NCI-H82 (cell line): Measurements from ENCODE around the gene SPATA16.
"Not testable (repeated sequence)": the region's sequence is repeated elsewhere in the genome, so short reads cannot be mapped to it uniquely, and the experiment has no call there.

Experiments used
- DNase-seq: peaks from one replicate; lab custom pipeline; 2025; lab: John Stamatoyannopoulos, UW

Gene SPATA16

GRCh38 chr3:173140986-173141385, at the start of gene SPATA16:
Gene SPATA16 (minus strand): TSS chr3:173141235. CDS start chr3:173117731, 23,504 bp downstream.
- no peak for DNase-seq

- DNase-seq, result not testable (repeated sequence)
These were observed 42.0 kb upstream of the SPATA16 start for GRCh38 chr3:173183022-173183421.

DNA sequence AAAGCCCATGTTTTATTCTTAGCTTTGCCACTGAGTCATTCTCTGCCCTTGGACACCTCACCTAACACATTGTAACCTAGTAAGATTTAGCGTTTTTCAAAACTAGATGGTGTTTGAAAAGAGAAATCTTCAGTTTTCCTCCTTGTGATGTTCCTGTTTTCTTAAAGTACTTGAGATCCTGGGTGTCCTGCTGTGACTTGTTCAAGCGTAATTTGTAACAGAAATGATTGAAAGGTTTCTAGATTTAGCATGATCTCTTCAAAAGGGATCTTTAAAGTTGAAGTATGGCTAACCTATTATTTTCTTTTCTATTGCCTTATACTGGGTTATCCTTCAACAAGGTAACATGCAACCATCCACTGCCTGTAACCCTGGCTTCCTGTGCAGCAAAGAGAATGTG, 32.6 kb upstream of the SPATA16 start:
- DNase-seq, result no peak

GRCh38 chr3:173159139-173159538, 18.1 kb upstream of the SPATA16 start:
- DNase-seq, result not testable (repeated sequence)

GRCh38 chr3:173156533-173156932, 15.5 kb upstream of the SPATA16 start:
- not testable (repeated sequence) for DNase-seq

- peak; percentile 62 for DNase-seq
These were observed 12.6 kb upstream of the SPATA16 start for GRCh38 chr3:173153631-173154030.

DNA sequence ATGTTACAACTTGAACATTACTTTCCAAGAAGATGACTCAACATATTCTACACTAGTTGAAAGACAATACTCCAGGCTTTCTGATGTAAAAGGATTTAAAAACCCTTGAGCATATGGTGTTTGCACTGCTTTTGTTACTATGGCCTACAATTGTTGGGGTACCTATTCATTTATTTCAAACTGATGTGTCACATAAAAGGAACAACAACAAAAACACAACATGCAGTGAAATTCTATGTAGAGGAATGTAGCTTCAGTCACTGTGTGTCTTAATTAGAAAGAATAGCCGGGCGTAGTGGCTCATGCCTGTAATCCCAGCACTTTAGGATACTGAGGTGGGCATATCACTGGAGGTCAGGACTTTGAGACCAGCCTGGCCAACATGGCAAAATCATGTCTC, 1.6 kb downstream of the SPATA16 start:
- DNase-seq, result peak; percentile 54

DNA sequence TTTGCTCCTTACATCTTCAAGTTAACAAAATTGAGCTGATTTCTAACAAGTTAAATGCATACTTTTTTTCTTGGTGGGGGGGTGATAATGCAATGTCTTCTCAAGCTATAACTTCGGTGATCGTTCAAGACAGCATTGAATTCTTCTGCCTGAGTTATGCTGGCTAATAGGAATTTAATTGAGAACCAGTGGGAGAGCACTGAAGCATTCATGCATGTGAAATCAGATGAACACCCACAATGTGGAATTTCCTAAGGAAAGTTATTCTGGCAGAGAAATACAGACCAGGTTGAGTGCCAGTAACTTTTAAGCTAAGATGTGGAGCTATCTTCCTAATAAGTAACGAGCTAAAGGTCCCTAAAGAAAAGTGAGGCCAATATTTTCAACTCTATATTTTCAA, 3.0 kb downstream of the SPATA16 start:
- no peak for DNase-seq

DNA sequence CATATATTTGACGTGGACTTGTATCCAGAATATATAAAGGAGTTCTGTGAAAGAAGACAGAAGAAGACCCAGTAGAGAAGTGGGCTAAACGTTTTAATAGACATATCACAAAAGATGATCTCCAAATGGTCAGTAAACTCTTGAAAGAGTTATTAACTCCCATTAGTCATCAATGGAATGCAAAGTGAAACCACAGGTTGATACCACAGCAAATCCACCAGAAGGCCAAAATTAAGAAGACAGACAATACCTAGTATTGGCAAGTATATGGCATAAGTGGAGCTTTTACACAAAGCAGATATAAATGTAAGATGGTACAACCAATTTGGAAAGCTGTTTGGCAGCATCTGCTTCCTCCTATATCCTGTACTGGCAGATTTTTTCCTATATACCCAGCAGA, 6.0 kb downstream of the SPATA16 start:
- DNase-seq, result no peak

GRCh38 chr3:173128633-173129032, 12.4 kb downstream of the SPATA16 start:
- no peak for DNase-seq

DNA sequence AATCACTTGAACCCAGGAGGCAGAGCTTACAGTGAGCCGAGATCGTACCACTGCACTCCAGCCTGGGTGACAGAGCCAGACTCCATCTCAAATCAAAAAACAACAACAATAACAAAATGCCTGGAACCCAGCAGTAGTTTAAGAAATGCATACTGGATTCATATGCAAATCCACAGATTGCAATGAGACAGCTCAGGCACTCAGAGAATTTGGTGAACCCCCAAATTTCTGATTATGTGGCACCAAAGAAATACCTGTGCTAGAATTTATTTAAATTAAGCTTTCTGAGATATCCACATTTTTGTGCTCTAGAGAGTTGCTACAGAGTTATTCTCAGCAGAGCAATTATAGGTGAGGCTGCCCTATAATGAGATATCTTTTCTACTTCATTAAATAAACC, 29.7 kb downstream of the SPATA16 start:
- DNase-seq, result no peak

DNA sequence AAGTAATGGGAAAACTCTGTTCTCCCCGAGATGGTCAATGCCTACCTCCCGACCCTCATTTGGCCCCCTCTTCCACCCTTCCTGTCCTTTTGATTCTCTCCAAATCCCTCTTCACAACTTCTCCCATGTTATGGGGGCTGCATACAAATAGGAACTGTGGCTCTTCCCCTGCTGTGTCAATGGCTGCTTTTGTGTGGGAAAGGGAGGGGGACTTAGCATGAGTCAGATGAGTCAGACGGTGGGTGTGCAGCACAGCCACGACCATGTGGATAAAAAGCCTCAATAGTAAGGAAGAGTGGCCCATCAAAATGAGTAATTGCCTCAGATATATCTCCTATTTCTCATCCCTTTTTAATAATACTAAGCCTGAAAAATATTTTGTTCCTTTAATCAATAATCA, 31.9 kb downstream of the SPATA16 start:
- no peak for DNase-seq

DNA sequence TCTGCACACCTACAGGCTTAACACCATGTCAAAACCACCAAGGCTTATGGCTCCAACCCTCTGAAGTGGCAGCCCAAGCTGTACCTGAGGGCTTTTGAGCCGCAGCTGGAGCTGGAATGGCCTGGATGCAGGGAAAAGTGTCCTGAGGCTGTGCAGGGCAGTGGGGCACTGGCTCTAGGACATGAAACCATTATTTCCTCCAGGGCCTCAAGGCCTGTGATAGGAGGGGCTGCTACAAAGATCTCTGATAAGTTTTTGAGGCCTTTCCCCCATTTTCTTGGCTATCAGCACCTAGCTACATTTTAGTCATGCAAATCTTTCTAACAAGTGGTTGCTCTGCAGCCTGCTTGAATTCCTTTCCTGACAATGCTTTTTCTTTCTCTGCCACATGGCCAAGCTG, 37.6 kb downstream of the SPATA16 start:
- DNase-seq, result no peak

- DNase-seq, result no peak
These were observed 42.1 kb downstream of the SPATA16 start for GRCh38 chr3:173098959-173099358.

DNA sequence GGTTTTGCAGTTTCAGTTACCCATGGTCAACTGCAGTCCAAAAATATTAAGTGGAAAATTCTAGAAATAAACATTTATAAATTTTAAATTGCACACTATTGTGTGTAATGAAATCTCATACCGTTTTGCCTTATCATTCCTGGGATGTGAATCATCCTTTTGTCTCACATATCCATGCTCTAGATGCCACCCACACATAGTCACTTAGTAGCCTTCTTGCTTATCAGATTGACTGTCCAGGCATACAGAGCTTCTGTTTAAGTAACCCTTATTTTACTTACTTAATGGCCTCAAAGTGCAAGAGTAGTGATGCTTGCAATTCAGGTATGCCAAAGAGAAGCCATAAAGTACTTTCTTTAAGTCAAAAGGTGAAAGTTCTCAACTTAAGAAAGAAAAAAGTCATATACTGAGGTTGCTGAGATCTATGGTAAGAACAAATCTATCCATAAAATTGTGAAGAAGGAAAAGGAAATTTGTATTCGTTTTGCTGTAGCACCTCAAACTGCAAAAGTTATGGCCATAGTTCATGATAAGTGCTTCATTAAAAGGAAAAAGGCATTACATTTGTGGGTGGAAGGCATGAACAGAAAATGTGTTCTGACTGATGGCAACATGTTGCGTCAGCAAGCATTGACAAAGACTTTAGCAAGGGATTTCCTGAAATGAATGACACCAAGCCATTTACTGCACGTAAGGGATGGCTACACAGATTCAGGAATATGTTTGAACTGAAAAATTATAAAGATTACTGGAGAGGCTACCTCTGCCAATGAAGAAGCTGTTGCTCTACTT, 43.8 kb downstream of the SPATA16 start:
- DNase-seq, result no peak

- DNase-seq, result no peak
These were observed 44.9 kb downstream of the SPATA16 start for GRCh38 chr3:173096140-173096539.

GRCh38 chr3:173092038-173092437, 49.0 kb downstream of the SPATA16 start:
- DNase-seq, result no peak

GRCh38 chr3:173090492-173090891, 50.5 kb downstream of the SPATA16 start:
- DNase-seq, result no peak

- no peak for DNase-seq
These were observed 51.8 kb downstream of the SPATA16 start for GRCh38 chr3:173089283-173089682.

DNA sequence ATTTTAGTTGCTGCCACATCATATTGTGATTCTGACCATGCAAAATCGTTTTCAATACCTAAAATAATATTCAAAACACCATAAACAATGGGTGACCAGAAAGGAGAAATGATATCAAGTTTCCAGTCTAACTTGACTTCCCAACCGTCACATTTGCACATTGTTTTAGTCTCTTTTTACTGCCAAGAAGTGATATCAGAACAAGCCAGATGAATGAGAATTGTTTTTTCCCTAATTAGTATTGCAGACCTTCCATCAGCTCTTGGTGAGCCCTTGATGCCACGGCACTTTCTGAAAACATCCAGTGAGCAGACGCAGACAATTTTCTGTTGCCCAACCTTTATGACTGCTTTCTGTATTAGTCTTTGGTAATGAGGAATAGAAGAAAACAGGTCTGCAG, 62.5 kb downstream of the SPATA16 start:
- no peak for DNase-seq

GRCh38 chr3:173066044-173067004, 74.7 kb downstream of the SPATA16 start:
- peak; percentile 39 for DNase-seq

DNA sequence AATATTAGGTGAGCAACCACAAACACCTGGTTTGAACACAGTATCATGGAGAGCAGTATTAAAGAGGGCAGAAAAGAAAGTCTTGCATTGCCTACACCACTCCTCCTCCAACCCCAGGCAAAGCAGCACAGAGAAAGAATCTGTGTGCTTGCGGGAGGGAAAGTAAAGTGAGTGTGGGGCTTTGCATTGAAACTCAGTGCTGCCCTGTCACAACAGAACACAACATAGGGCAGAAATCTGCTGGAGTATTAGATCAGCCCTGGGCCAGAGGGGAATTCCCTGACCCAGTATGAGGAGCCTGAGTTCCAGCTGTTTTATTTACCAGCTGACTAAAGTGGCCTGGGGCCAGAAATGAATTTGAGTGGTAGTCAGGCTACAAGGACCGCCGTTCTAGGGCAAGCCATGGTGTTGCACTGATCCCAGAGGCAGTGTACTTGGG, 75.5 kb downstream of the SPATA16 start:
- no peak for DNase-seq

GRCh38 chr3:173064631-173065030, 76.4 kb downstream of the SPATA16 start:
- no peak for DNase-seq
